ENCODE measurements around the gene LYSMD2. TPM values are rescaled to one million over a fixed set of nuclear protein-coding genes. Genes with fewer than 3 reads are reported as not detected.

The LYSMD2 gene
- total and polyA plus RNA-seq, 2 of the 8 experiments (the other 6 are each of a cell fraction or from before 2014, with no cell fraction given) = 2.2 to 2.7 TPM

DNA sequence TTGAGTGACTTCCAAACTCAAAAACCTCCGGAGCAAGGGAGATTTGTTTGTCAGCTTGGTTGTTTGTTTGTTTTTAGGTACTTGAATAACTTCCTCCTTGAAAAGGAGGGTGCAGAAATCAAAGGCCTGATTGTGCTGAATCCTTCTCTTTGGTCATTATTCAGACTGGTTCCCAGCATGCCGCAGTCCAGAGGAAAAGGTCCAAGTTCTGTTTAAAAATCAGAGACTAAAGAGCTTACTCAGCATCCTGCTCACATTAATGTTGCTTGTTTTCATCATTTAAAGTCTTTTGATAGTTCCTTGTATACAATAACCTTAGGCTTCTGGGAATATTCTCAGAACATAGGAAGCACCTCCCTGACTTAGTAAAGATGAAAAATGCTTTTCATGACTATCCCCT lies 57.1 kb downstream of the LYSMD2 start:
- Histone ChIP-seq H2BK120ac (replicated peaks; ENCODE audit: low read depth, low read length) (no peak overlapping the region), H3K14ac (ENCODE audit: insufficient read length) (no peak overlapping the region), H3K27me3 (replicated peaks in 1 of 4; ENCODE audit: control insufficient read depth in 3 of 4, extremely low read depth in 1 of 4, insufficient read depth in 3 of 4, low read length in 3 of 4) (no peaks in the 10 kb centered on the region), H3K36me3 (ENCODE audit: control insufficient read depth in 2 of 4, insufficient read depth in 4 of 4, low read length in 3 of 4) (no peaks in the 10 kb centered on the region; a peak in 1 of 8 replicates), H2AFZ (ENCODE audit: low read length) (0 out of 2 replicates have a peak overlapping the region, but pooled peaks have one; percentile 98), H2BK15ac (ENCODE audit: low read length) (no peak overlapping the region), H4K8ac (ENCODE audit: extremely low read depth, insufficient read depth, low read length) (no peak overlapping the region), H2AK5ac (ENCODE audit: low read depth, low read length) (no peak overlapping the region), H3K18ac (ENCODE audit: extremely low read depth, low read length) (no peak overlapping the region), H3K4me1 (replicated peaks in 1 of 4; ENCODE audit: control insufficient read depth in 3 of 4, insufficient read depth in 4 of 4, low read length in 3 of 4) (no peaks in the 10 kb centered on the region), H4K20me1 (replicated peaks in 1 of 2; ENCODE audit: control insufficient read depth in 1 of 2, insufficient read depth in 2 of 2, low read length in 2 of 2) (no peaks in the 10 kb centered on the region), H3K79me1 (ENCODE audit: low read depth, low read length) (no peaks in the 10 kb centered on the region), H3K9ac (replicated peaks in 1 of 4; ENCODE audit: extremely low read depth in 1 of 4, low read depth in 3 of 4, low read length in 3 of 4) (no peak overlapping the region), H3K23me2 (ENCODE audit: low read depth, low read length) (peaks cover 3% of the 10 kb centered on the region), H3K79me2 (ENCODE audit: control insufficient read depth in 1 of 2, insufficient read depth in 2 of 2, low read length in 2 of 2) (peaks cover 0 to 6% of the 10 kb centered on the region in 2 experiments; a peak in 2 of 4 replicates), H4K91ac (replicated peaks; ENCODE audit: insufficient read length, low read length) (no peak overlapping the region), H2BK5ac (ENCODE audit: low read depth, low read length) (no peak overlapping the region), H3K4me3 (ENCODE audit: extremely low read depth in 1 of 4, insufficient read depth in 2 of 4, low read depth in 3 of 4, low read length in 4 of 4) (peak overlapping the region in 1 of 4 experiments; percentile 91; a peak in 2 of 8 replicates), H2BK20ac (ENCODE audit: low read length) (no peak overlapping the region), H3K27ac (ENCODE audit: low read depth, low read length) (no peak overlapping the region), H2BK12ac (ENCODE audit: low read depth, low read length) (no peak overlapping the region), H3K9me3 (ENCODE audit: insufficient read depth in 2 of 2, low read depth in 1 of 2, low read length in 1 of 2) (no peaks in the 10 kb centered on the region), H3K23ac (ENCODE audit: insufficient read length) (no peak overlapping the region), H4K5ac (ENCODE audit: insufficient read length, low read depth, low read length) (no peak overlapping the region), H3K4ac (replicated peaks; ENCODE audit: insufficient read length, low read depth, low read length) (no peak overlapping the region), H3K4me2 (ENCODE audit: insufficient read depth in 1 of 2, low read depth in 2 of 2, low read length in 2 of 2) (peak overlapping the region in 1 of 2 experiments; percentile 50; a peak in 1 of 4 replicates), H3K56ac (replicated peaks; ENCODE audit: insufficient read length, low read depth, low read length) (no peak overlapping the region)
- DNase-seq (ENCODE audit: low read depth in 1 of 2, low spot score in 2 of 2) (no peak), FAIRE-seq (no peak)
- 92% methylated on average over 2 of the region's 2 CpGs; no CpG with 5 or more reads in 1 of the 2 experiments for WGBS, 2 experiments (ENCODE audit: extremely low coverage in 1 of 2, insufficient coverage in 1 of 2, insufficient read length in 1 of 2, insufficient replicate concordance in 2 of 2, low coverage in 1 of 2, low lambda C conversion rate in 2 of 2, missing lambda C conversion rate in 1 of 2)
- POLR2A ChIA-PET (ENCODE audit: partially characterized antibody) = interaction anchor here (1.1 to 2.7 kb wide), 2 partner anchors 13 to 58 kb away, joined by 4 to 13 read pairs; partner anchors contain the start of gene LYSMD2
- CTCF ChIA-PET (ENCODE audit: partially characterized antibody) = interaction anchor here (1.0 to 5.3 kb wide), 3 partner anchors 8 to 95 kb away, joined by 3 to 34 read pairs (median 15); no protein-coding TSS in a partner anchor
- TF ChIP-seq, protein P1, sequence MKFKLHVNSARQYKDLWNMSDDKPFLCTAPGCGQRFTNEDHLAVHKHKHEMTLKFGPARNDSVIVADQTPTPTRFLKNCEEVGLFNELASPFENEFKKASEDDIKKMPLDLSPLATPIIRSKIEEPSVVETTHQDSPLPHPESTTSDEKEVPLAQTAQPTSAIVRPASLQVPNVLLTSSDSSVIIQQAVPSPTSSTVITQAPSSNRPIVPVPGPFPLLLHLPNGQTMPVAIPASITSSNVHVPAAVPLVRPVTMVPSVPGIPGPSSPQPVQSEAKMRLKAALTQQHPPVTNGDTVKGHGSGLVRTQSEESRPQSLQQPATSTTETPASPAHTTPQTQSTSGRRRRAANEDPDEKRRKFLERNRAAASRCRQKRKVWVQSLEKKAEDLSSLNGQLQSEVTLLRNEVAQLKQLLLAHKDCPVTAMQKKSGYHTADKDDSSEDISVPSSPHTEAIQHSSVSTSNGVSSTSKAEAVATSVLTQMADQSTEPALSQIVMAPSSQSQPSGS (IDR thresholded peaks at IDR 0.05; ENCODE audit: low read length) = no peak
- no peak for TF ChIP-seq CHD2 (IDR thresholded peaks at IDR 0.05; ENCODE audit: low read length)
- TF ChIP-seq ZNF274 (IDR thresholded peaks at IDR 0.05; ENCODE audit: borderline replicate concordance, extremely low read depth, low read length) = no peak
- TF ChIP-seq POLR2AphosphoS5 (IDR thresholded peaks at IDR 0.05; ENCODE audit: low read depth, low read length) = no peak
- no peak for TF ChIP-seq SP2 (IDR thresholded peaks at IDR 0.05; ENCODE audit: low read length)
- TF ChIP-seq MAFK (IDR thresholded peaks at IDR 0.05; ENCODE audit: low read depth, low read length) = no peak
- TF ChIP-seq GTF2F1 (IDR thresholded peaks at IDR 0.05; ENCODE audit: borderline replicate concordance, low read depth, low read length) = no peak
- TF ChIP-seq NANOG (IDR thresholded peaks at IDR 0.05; ENCODE audit: insufficient read depth, low read depth, low read length, poor library complexity, severe bottlenecking) = no peak
- no peak for TF ChIP-seq ASH2L (IDR thresholded peaks at IDR 0.05; ENCODE audit: low read length)
- TF ChIP-seq BACH1 (IDR thresholded peaks at IDR 0.05; ENCODE audit: low read length) = no peak
- no peak for TF ChIP-seq E2F6 (IDR thresholded peaks at IDR 0.05)
- no peak for TF ChIP-seq TBP (IDR thresholded peaks at IDR 0.05; ENCODE audit: low read depth, low read length)

Data from H1 (cell line).